Chondrocyte (in vitro differentiated cells): ENCODE data around the gene STN1. TPM values are rescaled to one million over a fixed set of nuclear protein-coding genes. Genes with fewer than 3 reads are reported as not detected.

Experiments
- DNase-seq: peaks from one replicate; pipeline ENCODE4 v3.0.0; 2021; ENCODE audit warnings: mixed read lengths, low spot score
- H3K27ac Mint-ChIP-seq: one replicate; pipeline ENCODE4 v1.8.0; 2021; ENCODE audit warnings: mild to moderate bottlenecking, moderate library complexity, mixed read lengths; ENCODE audit not compliant: unreplicated experiment
- H3K27me3 Mint-ChIP-seq: 2 replicates; pipeline ENCODE4 v1.8.0; 2021; ENCODE audit warnings: low read depth, mixed read lengths
- H3K36me3 Mint-ChIP-seq: 2 replicates; pipeline ENCODE4 v1.8.0; 2021; ENCODE audit warnings: low read depth, mixed read lengths
- H3K4me1 Mint-ChIP-seq: 2 replicates; pipeline ENCODE4 v1.8.0; 2021; ENCODE audit warnings: low read depth, mild to moderate bottlenecking, mixed read lengths
- H3K4me3 Mint-ChIP-seq: one replicate; pipeline ENCODE4 v1.8.0; 2021; ENCODE audit warnings: mild to moderate bottlenecking, moderate library complexity, mixed read lengths; ENCODE audit not compliant: unreplicated experiment
- H3K9me3 Mint-ChIP-seq: 2 replicates; pipeline ENCODE4 v1.8.0; 2021; ENCODE audit warnings: low read depth, mixed read lengths
- total RNA-seq: library from RNA; stranded (reverse); gene quantifications from 3 replicates; pipeline ENCODE4 v1.2.1, GENCODE V29; 2021
- TF ChIP-seq, protein P1 (sequence below): fragments of 200-600 bp; sonication (generic); IDR thresholded peaks from 2 replicates; pipeline ENCODE4 v1.5.0; 2021; ENCODE audit warnings: antibody characterized with exemption, mild to moderate bottlenecking, moderate library complexity

The STN1 gene
- total RNA-seq, 1 donor from 2014 or later = 15.8 TPM

DNA sequence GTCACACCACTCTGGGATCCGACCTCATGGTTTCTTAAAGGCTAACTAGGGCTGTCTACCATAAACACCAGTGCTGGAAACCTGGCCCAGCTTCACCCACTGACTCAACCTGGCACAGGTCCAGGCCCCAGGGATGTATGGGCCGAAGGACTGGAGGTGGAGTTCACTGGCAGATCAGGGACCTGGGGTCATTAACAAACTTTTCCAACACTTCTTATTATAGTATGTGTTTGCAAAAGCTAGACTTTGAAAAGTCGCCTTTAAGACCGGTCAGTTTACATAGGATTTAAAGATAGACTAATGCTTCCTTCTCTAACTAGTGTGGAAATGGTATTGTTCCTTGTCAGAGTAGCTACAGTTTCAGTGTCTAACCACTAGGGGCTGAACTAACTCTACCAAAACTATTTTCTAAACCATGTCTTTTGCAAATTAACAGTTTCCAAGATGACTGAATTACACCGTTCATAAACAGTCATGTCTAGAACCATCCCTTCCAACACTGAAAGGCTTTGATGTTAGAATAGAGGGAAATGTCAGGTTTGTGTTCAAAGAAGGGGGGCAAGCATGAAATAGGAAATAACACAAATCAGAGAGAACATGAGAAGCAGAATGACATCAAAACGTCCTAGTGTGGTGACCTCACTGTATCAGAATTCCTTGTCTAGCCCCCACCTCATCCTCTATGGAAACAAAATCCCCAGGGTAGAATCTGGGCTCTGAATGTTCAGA, 29.7 kb downstream of the STN1 start:
- Mint-ChIP-seq H3K4me1 (peaks cover 23% of the 10 kb centered on the region), H3K27me3 (no peaks in the 10 kb centered on the region), H3K4me3 (no peak overlapping the region), H3K27ac (peak overlapping the region; percentile 88), H3K9me3 (no peaks in the 10 kb centered on the region), H3K36me3 (peaks cover 8% of the 10 kb centered on the region)
- DNase-seq = no peak
- TF ChIP-seq, protein P1, sequence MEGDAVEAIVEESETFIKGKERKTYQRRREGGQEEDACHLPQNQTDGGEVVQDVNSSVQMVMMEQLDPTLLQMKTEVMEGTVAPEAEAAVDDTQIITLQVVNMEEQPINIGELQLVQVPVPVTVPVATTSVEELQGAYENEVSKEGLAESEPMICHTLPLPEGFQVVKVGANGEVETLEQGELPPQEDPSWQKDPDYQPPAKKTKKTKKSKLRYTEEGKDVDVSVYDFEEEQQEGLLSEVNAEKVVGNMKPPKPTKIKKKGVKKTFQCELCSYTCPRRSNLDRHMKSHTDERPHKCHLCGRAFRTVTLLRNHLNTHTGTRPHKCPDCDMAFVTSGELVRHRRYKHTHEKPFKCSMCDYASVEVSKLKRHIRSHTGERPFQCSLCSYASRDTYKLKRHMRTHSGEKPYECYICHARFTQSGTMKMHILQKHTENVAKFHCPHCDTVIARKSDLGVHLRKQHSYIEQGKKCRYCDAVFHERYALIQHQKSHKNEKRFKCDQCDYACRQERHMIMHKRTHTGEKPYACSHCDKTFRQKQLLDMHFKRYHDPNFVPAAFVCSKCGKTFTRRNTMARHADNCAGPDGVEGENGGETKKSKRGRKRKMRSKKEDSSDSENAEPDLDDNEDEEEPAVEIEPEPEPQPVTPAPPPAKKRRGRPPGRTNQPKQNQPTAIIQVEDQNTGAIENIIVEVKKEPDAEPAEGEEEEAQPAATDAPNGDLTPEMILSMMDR = peak; percentile 99

DNA sequence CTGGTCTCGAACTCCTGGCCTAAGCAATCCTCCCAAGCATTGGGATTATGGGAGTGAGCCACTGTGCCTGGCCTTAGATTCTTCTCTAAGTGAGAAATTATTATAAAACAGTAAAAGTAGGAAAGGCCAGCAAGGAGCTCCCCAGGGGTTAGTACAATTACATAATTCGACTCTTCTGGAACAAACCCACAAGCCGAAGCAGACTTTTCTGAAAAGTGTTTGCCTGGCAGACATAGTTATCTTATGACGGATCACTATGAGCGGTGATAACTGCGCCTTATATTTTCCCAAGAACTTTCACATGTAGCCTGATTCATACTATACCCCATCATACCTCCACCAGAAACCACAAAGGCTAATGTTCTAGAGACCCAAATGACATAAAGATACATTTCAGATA, 32.4 kb downstream of the STN1 start:
- no peak overlapping the region for H3K27ac Mint-ChIP-seq
- H3K27me3 Mint-ChIP-seq = no peaks in the 10 kb centered on the region
- H3K4me3 Mint-ChIP-seq = no peak overlapping the region
- no peaks in the 10 kb centered on the region for H3K9me3 Mint-ChIP-seq
- H3K36me3 Mint-ChIP-seq = peaks cover 11% of the 10 kb centered on the region
- H3K4me1 Mint-ChIP-seq = peaks cover 23% of the 10 kb centered on the region
- DNase-seq = no peak
- TF ChIP-seq, protein P1 = no peak

DNA sequence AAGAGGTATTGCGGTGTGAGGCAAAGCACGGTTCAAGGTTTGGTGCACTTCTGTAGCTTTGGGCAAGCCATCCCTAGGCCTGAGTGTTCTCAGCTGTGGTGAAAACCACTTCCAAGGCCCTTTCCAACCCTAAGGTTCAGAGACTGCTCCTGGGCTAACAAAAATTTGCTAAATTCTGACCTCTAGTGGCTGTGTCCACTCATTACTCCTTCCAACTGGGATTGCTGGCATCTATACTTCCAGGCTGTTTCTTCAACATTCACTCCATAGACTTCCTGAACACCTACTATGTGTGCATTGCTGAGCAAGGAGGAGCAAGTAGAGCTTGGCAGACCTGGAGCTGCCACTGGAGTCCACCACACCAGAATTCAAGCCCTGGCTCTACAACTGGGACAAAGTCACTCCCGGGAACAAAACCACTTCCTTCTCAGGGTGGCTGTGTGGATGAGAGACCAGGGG, 33.3 kb downstream of the STN1 start:
- TF ChIP-seq, protein P1 = peak; percentile 88
- H3K4me1 Mint-ChIP-seq = peaks cover 23% of the 10 kb centered on the region
- no peaks in the 10 kb centered on the region for H3K9me3 Mint-ChIP-seq
- no peaks in the 10 kb centered on the region for H3K27me3 Mint-ChIP-seq
- no peak overlapping the region for H3K27ac Mint-ChIP-seq
- H3K4me3 Mint-ChIP-seq = no peak overlapping the region
- peaks cover 16% of the 10 kb centered on the region for H3K36me3 Mint-ChIP-seq
- no peak for DNase-seq

DNA sequence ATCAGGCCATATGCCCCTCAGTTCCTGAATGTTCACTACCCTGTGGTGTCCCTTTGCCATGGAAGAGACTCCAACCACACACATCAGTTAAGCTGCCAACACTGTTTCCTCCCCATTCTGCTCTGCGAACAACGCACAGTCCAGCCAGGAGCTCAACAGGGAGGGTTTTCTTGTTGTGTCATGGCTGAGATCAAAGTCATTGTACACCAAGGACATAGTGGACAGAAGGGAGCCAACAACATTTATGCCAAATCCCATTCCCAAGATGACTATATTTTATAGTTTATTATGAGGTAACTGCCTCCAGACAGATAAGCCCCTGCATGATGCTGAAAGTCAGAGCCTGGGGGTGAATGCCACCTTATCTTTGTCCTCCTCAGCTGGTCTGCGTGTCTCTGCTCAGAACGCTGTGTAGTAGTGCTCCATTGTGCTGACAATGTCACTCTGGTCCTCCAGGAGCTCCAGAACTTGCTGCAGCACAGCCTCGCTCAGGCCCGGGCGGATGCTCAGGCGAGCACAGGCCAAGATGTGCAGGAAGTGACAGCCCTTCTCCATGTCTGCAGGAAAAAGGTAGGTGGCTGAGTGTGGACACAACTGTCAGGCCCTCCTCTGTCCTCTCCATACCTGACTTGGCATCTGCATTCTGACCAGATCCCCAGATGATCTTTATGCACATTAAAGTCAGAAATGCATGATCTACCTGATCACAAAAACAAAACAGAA, 35.5 kb downstream of the STN1 start:
- H3K4me1 Mint-ChIP-seq = peaks cover 3% of the 10 kb centered on the region
- no peak overlapping the region for H3K4me3 Mint-ChIP-seq

More for the DNA sequence above, 35.5 kb downstream of the STN1 start:
- DNase-seq = no peak
- Mint-ChIP-seq H3K36me3 (peaks cover 28% of the 10 kb centered on the region), H3K9me3 (no peaks in the 10 kb centered on the region), H3K27me3 (no peaks in the 10 kb centered on the region), H3K27ac (no peak overlapping the region)
- TF ChIP-seq, protein P1 = no peak
